ENCODE measurements around the gene C9orf78. TPM values are rescaled to one million over a fixed set of nuclear protein-coding genes. Genes with fewer than 3 reads are reported as not detected.

The C9orf78 gene
- total RNA-seq, 1 donor from 2014 or later, result 38.0 TPM

GRCh38 chr9:129881547-129882324, 46.7 kb upstream of the C9orf78 start:
- no peak overlapping the region for H3K27ac Mint-ChIP-seq (ENCODE audit: unreplicated experiment)

DNA sequence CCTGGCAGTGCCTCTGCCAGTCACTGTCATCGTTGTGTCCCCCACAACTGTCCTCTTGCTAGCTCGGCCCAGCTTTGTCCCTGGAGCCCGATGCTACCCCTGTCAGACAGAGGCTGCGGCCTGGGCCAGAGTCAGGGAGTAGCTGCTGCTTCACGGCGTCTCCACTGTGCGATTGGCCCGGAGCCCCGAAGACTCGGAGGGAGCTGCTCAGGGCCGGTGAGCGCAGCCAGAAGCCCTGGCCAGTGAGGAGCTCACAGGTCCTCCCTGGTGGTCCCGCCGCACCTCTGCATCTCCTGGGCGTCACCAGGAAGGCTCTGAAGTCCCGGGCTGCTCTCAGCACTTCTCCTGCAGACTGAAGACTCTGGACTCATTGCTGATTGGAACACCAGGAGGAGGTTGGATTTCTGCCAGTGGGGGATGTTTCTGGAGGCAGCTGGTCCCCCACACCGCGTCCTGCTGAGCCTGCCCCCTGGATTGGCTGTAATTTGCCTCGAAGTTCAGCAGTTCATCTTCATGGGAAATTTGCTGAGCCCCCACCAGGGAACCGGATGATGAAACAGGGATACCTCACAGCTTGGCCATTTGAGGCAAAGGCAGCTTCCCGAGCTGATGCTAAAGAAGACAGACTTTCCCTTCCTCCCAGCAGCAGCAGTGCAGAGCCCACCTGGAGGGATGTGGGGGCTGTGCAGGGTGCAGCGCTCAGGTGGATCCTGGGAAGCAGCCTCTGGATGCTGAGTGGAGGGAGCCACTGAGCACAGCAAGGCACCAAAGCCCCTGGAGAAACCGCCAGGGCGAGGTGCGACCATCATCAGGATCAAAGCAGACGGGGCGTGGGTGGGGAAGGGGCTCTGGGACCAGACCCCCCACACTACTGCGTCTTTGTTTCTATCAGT, 45.8 kb upstream of the C9orf78 start:
- H3K4me1 ChIP-seq (ENCODE audit: insufficient read depth, low read length), result peaks cover 26% of the 10 kb centered on the region
- no peak overlapping the region for H3K4me3 ChIP-seq (ENCODE audit: insufficient read depth, low read depth, low read length)
- H3K27me3 Mint-ChIP-seq (ENCODE audit: low read depth, unreplicated experiment), result no peaks in the 10 kb centered on the region
- no peak overlapping the region for H3K4me3 Mint-ChIP-seq (ENCODE audit: unreplicated experiment)
- H3K27ac Mint-ChIP-seq (ENCODE audit: unreplicated experiment), result no peak overlapping the region
- no peaks in the 10 kb centered on the region for H3K9me3 ChIP-seq (ENCODE audit: insufficient read depth, low read depth, low read length)
- no peak overlapping the region for H3K27ac ChIP-seq (ENCODE audit: low read depth, low read length)
- H3K79me2 ChIP-seq (ENCODE audit: insufficient read depth, low read length), result no peaks in the 10 kb centered on the region
- H3K4me1 Mint-ChIP-seq (ENCODE audit: low read depth, unreplicated experiment), result peaks cover 12% of the 10 kb centered on the region
- TF ChIP-seq EZH2 (IDR thresholded peaks at IDR 0.05; ENCODE audit: insufficient read depth, low read length) (no peak), CTCF (IDR thresholded peaks at IDR 0.05; ENCODE audit: insufficient read depth, low read depth, low read length) (no peak)
- H3K9me3 Mint-ChIP-seq (ENCODE audit: unreplicated experiment), result no peaks in the 10 kb centered on the region
- H2AFZ ChIP-seq (ENCODE audit: low read depth, low read length), result no peak overlapping the region
- FAIRE-seq (no peak), DNase-seq (ENCODE audit: low read depth) (no peak)
- H3K4me2 ChIP-seq (ENCODE audit: low read length), result no peak overlapping the region
- peaks cover 6% of the 10 kb centered on the region for H4K20me1 ChIP-seq (ENCODE audit: insufficient read depth, low read length)
- H3K9ac ChIP-seq (ENCODE audit: low read length), result no peak overlapping the region
- no peaks in the 10 kb centered on the region for H3K27me3 ChIP-seq (ENCODE audit: insufficient read depth, low read length)
- peaks cover 7% of the 10 kb centered on the region for H3K36me3 Mint-ChIP-seq (ENCODE audit: low read depth, unreplicated experiment)
- H3K36me3 ChIP-seq (ENCODE audit: insufficient read depth, low read length), result no peaks in the 10 kb centered on the region

More at GRCh38 chr9:129881547-129882324, 46.7 kb upstream of the C9orf78 start:
- no peaks in the 10 kb centered on the region for H3K79me2 ChIP-seq (ENCODE audit: insufficient read depth, low read length)
- no peak overlapping the region for H2AFZ ChIP-seq (ENCODE audit: low read depth, low read length)
- H3K4me2 ChIP-seq (ENCODE audit: low read length), result no peak overlapping the region
- H3K36me3 ChIP-seq (ENCODE audit: insufficient read depth, low read length), result no peaks in the 10 kb centered on the region
- no peaks in the 10 kb centered on the region for H3K27me3 Mint-ChIP-seq (ENCODE audit: low read depth, unreplicated experiment)
- H3K9ac ChIP-seq (ENCODE audit: low read length), result no peak overlapping the region
- peaks cover 33% of the 10 kb centered on the region for H3K4me1 ChIP-seq (ENCODE audit: insufficient read depth, low read length)
- H3K4me3 Mint-ChIP-seq (ENCODE audit: unreplicated experiment), result no peak overlapping the region
- H4K20me1 ChIP-seq (ENCODE audit: insufficient read depth, low read length), result peaks cover 6% of the 10 kb centered on the region
- FAIRE-seq, result no peak
- no peak for DNase-seq (ENCODE audit: low read depth)
- no peak overlapping the region for H3K4me3 ChIP-seq (ENCODE audit: insufficient read depth, low read depth, low read length)
- TF ChIP-seq EZH2 (IDR thresholded peaks at IDR 0.05; ENCODE audit: insufficient read depth, low read length) (no peak), CTCF (IDR thresholded peaks at IDR 0.05; ENCODE audit: insufficient read depth, low read depth, low read length) (no peak)
- peaks cover 5% of the 10 kb centered on the region for H3K36me3 Mint-ChIP-seq (ENCODE audit: low read depth, unreplicated experiment)
- peaks cover 16% of the 10 kb centered on the region for H3K4me1 Mint-ChIP-seq (ENCODE audit: low read depth, unreplicated experiment)
- no peak overlapping the region for H3K27ac ChIP-seq (ENCODE audit: low read depth, low read length)
- no peaks in the 10 kb centered on the region for H3K27me3 ChIP-seq (ENCODE audit: insufficient read depth, low read length)
- H3K9me3 ChIP-seq (ENCODE audit: insufficient read depth, low read depth, low read length), result no peaks in the 10 kb centered on the region
- no peaks in the 10 kb centered on the region for H3K9me3 Mint-ChIP-seq (ENCODE audit: unreplicated experiment)
